HEK293 (cell line): ENCODE measurements around the gene TOMT.

Source experiments
- CTCF ChIA-PET: fragments of 350-600 bp; formaldehyde crosslinking; extraction: SDS; loops from one replicate; lab custom pipeline; 2021; ENCODE audit warnings: antibody characterized with exemption; lab: Yijun Ruan, JAX
- POLR2A ChIA-PET: fragments of 300-600 bp; formaldehyde crosslinking; extraction: SDS; loops from one replicate; lab custom pipeline; 2020; ENCODE audit warnings: antibody characterized with exemption, inconsistent platforms; lab: Yijun Ruan, JAX
- H3K27ac ChIP-seq: fragments of 200-500 bp; sonication (Bioruptor generic); 2 replicates; pipeline ENCODE4 v1.5.1; 2014; ENCODE audit warnings: low read depth, low read length, control low read depth, inconsistent platforms; ENCODE audit errors: extremely low read depth
- H3K36me3 ChIP-seq, 2 experiments: fragments of 200-500 bp in 1 of 2; sonication (Bioruptor generic) in 1 of 2; 1 replicate in 1 of 2; 2 replicates in 1 of 2; pipeline ENCODE4 v1.5.1; 2014 to 2017; ENCODE audit warnings: inconsistent platforms in 2 of 2, low read length in 2 of 2; ENCODE audit not compliant: control insufficient read depth in 2 of 2, insufficient read depth in 1 of 2
- H3K4me1 ChIP-seq: fragments of 200-500 bp; sonication (Bioruptor generic); 2 replicates; pipeline ENCODE4 v1.5.1; 2014; ENCODE audit warnings: mild to moderate bottlenecking, low read length, inconsistent platforms; ENCODE audit not compliant: control insufficient read depth, insufficient read depth
- H3K4me3 ChIP-seq: 2 replicates; pipeline ENCODE4 v1.5.1; 2011; ENCODE audit warnings: low read depth, mild to moderate bottlenecking, control low read depth, low read length, moderate library complexity
- H3K9me3 ChIP-seq: fragments of 200-500 bp; sonication (Bioruptor generic); 2 replicates; pipeline ENCODE4 v1.5.1; 2014; ENCODE audit warnings: low read depth, low read length, inconsistent platforms; ENCODE audit not compliant: control insufficient read depth, insufficient read depth
- GLI4 ChIP-seq: fragments of 450-650 bp; formaldehyde crosslinking; IDR thresholded peaks from 2 replicates; pipeline ENCODE4 v1.5.1; 2016; ENCODE audit warnings: missing biosample characterization, missing genetic modification characterization
- GLIS2 ChIP-seq: fragments of 450-650 bp; formaldehyde crosslinking; IDR thresholded peaks from 2 replicates; pipeline ENCODE4 v1.5.1; 2016; ENCODE audit warnings: missing biosample characterization, missing genetic modification characterization
- IKZF3 ChIP-seq: fragments of 450-650 bp; IDR thresholded peaks from 2 replicates; pipeline ENCODE4 v1.5.0; 2018; ENCODE audit warnings: missing biosample characterization, mild to moderate bottlenecking, missing genetic modification characterization, moderate library complexity
- MZF1 ChIP-seq: fragments of 450-650 bp; formaldehyde crosslinking; IDR thresholded peaks from 2 replicates; pipeline ENCODE4 v1.5.1; 2017; ENCODE audit warnings: missing biosample characterization, missing genetic modification characterization, borderline replicate concordance
- RBAK ChIP-seq: fragments of 450-650 bp; formaldehyde crosslinking; IDR thresholded peaks from 2 replicates; pipeline ENCODE4 v1.5.1; 2016; ENCODE audit warnings: missing biosample characterization, missing genetic modification characterization
- SP2 ChIP-seq: fragments of 450-650 bp; formaldehyde crosslinking; IDR thresholded peaks from 2 replicates; pipeline ENCODE4 v1.5.1; 2016; ENCODE audit warnings: missing biosample characterization, missing genetic modification characterization
- WT1 ChIP-seq: fragments of 450-650 bp; formaldehyde crosslinking; IDR thresholded peaks from 2 replicates; pipeline ENCODE4 v1.5.1; 2016; ENCODE audit warnings: missing biosample characterization, missing genetic modification characterization
- ZBTB21 ChIP-seq: fragments of 450-650 bp; formaldehyde crosslinking; IDR thresholded peaks from 2 replicates; pipeline ENCODE4 v1.5.1; 2017; ENCODE audit warnings: missing biosample characterization, missing genetic modification characterization
- ZEB2 ChIP-seq: fragments of 450-650 bp; formaldehyde crosslinking; IDR thresholded peaks from 2 replicates; pipeline ENCODE4 v1.5.1; 2016; ENCODE audit warnings: missing biosample characterization, missing genetic modification characterization
- ZFHX2 ChIP-seq: fragments of 450-650 bp; formaldehyde crosslinking; conservative IDR thresholded peaks from 2 replicates; pipeline ENCODE4 v1.5.1; 2016; ENCODE audit warnings: missing biosample characterization, missing genetic modification characterization
- ZFP69B ChIP-seq: fragments of 450-650 bp; formaldehyde crosslinking; IDR thresholded peaks from 2 replicates; pipeline ENCODE4 v1.5.1; 2016; ENCODE audit warnings: missing biosample characterization, missing genetic modification characterization
- ZNF16 ChIP-seq: fragments of 450-650 bp; formaldehyde crosslinking; IDR thresholded peaks from 2 replicates; pipeline ENCODE4 v1.5.1; 2016; ENCODE audit warnings: low read depth, missing biosample characterization, missing genetic modification characterization
- ZNF175 ChIP-seq: fragments of 450-650 bp; formaldehyde crosslinking; IDR thresholded peaks from 2 replicates; pipeline ENCODE4 v1.5.1; 2016; ENCODE audit warnings: missing biosample characterization, missing genetic modification characterization
- ZNF184 ChIP-seq: fragments of 450-650 bp; IDR thresholded peaks from 2 replicates; pipeline ENCODE4 v1.5.1; 2018; ENCODE audit warnings: missing biosample characterization, mild to moderate bottlenecking, missing genetic modification characterization
- ZNF19 ChIP-seq: fragments of 450-650 bp; formaldehyde crosslinking; IDR thresholded peaks from 2 replicates; pipeline ENCODE4; 2016; ENCODE audit warnings: missing biosample characterization, missing genetic modification characterization, low read depth
- ZNF2 ChIP-seq: fragments of 450-650 bp; formaldehyde crosslinking; IDR thresholded peaks from 2 replicates; pipeline ENCODE4 v1.5.1; 2016; ENCODE audit warnings: missing biosample characterization, missing genetic modification characterization
- ZNF274 ChIP-seq, 2 experiments: fragments of 200-500 bp in 1 of 2; fragments of 450-650 bp in 1 of 2; sonication (Bioruptor generic) in 1 of 2; formaldehyde crosslinking in 1 of 2; IDR thresholded peaks; 2 replicates each; pipeline versions ENCODE4 v1.5.1 to v1.6.1; 2014 to 2016; ENCODE audit warnings: borderline replicate concordance in 1 of 2, inconsistent platforms in 1 of 2, low read length in 1 of 2, missing biosample characterization in 1 of 2, missing genetic modification characterization in 1 of 2
- ZNF335 ChIP-seq: fragments of 450-650 bp; formaldehyde crosslinking; conservative IDR thresholded peaks from 2 replicates; pipeline ENCODE4 v1.5.1; 2016; ENCODE audit warnings: missing biosample characterization, missing genetic modification characterization
- ZNF354C ChIP-seq: fragments of 450-650 bp; formaldehyde crosslinking; IDR thresholded peaks from 2 replicates; pipeline ENCODE4 v1.5.1; 2016; ENCODE audit warnings: missing biosample characterization, missing genetic modification characterization, low read depth, borderline replicate concordance
- ZNF366 ChIP-seq: fragments of 450-650 bp; formaldehyde crosslinking; conservative IDR thresholded peaks from 2 replicates; pipeline ENCODE4 v1.5.1; 2016; ENCODE audit warnings: missing biosample characterization, missing genetic modification characterization
- ZNF391 ChIP-seq: fragments of 450-650 bp; formaldehyde crosslinking; IDR thresholded peaks from 2 replicates; pipeline ENCODE4 v1.5.1; 2016; ENCODE audit warnings: low read depth, missing biosample characterization, missing genetic modification characterization, borderline replicate concordance
- ZNF394 ChIP-seq: fragments of 450-650 bp; formaldehyde crosslinking; IDR thresholded peaks from 2 replicates; pipeline ENCODE4 v1.5.1; 2016; ENCODE audit warnings: missing biosample characterization, missing genetic modification characterization, mild to moderate bottlenecking, moderate library complexity, borderline replicate concordance
- ZNF510 ChIP-seq: fragments of 450-650 bp; formaldehyde crosslinking; IDR thresholded peaks from 2 replicates; pipeline ENCODE4 v1.5.1; 2018; ENCODE audit warnings: mild to moderate bottlenecking, missing genetic modification characterization, missing biosample characterization; ENCODE audit not compliant: insufficient replicate concordance
- ZNF518A ChIP-seq: fragments of 450-650 bp; formaldehyde crosslinking; conservative IDR thresholded peaks from 2 replicates; pipeline ENCODE4 v1.5.1; 2016; ENCODE audit warnings: low read depth, missing biosample characterization, missing genetic modification characterization
- ZNF561 ChIP-seq: fragments of 450-650 bp; IDR thresholded peaks from 2 replicates; pipeline ENCODE4 v1.5.1; 2018; ENCODE audit warnings: missing biosample characterization, missing genetic modification characterization, borderline replicate concordance
- ZNF621 ChIP-seq: fragments of 450-650 bp; formaldehyde crosslinking; IDR thresholded peaks from 2 replicates; pipeline ENCODE4 v1.5.1; 2017; ENCODE audit warnings: missing biosample characterization, missing genetic modification characterization
- ZNF624 ChIP-seq: fragments of 450-650 bp; formaldehyde crosslinking; IDR thresholded peaks from 2 replicates; pipeline ENCODE4 v1.5.1; 2017; ENCODE audit warnings: missing biosample characterization, missing genetic modification characterization
- ZNF626 ChIP-seq: fragments of 450-650 bp; sonication (Bioruptor Pico); formaldehyde crosslinking; IDR thresholded peaks from 2 replicates; pipeline ENCODE4 v1.5.1; 2018; ENCODE audit warnings: missing biosample characterization, missing genetic modification characterization, inconsistent platforms
- ZNF629 ChIP-seq: fragments of 450-650 bp; formaldehyde crosslinking; IDR thresholded peaks from 2 replicates; pipeline ENCODE4 v1.5.1; 2017; ENCODE audit warnings: missing biosample characterization, missing genetic modification characterization
- ZNF654 ChIP-seq: fragments of 450-650 bp; formaldehyde crosslinking; IDR thresholded peaks from 2 replicates; pipeline ENCODE4 v1.5.1; 2016; ENCODE audit warnings: low read depth, missing biosample characterization, missing genetic modification characterization
- ZNF664 ChIP-seq: fragments of 450-650 bp; formaldehyde crosslinking; IDR thresholded peaks from 2 replicates; pipeline ENCODE4 v1.5.1; 2016; ENCODE audit warnings: missing biosample characterization, missing genetic modification characterization
- ZNF670 ChIP-seq: fragments of 450-650 bp; formaldehyde crosslinking; IDR thresholded peaks from 2 replicates; pipeline ENCODE4 v1.5.1; 2016; ENCODE audit warnings: missing biosample characterization, missing genetic modification characterization, low read depth
- ZNF777 ChIP-seq: fragments of 450-650 bp; formaldehyde crosslinking; IDR thresholded peaks from 2 replicates; pipeline ENCODE4 v1.5.1; 2017; ENCODE audit warnings: missing biosample characterization, missing genetic modification characterization, borderline replicate concordance

Gene TOMT

GRCh38 chr11:72102631-72102945, 3.1 kb upstream of the TOMT start:
- ChIA-PET CTCF (interaction anchor here (0.7 to 3.2 kb wide), 5 partner anchors 10 to 328 kb away, joined by 3 to 18 read pairs (median 6); no protein-coding TSS in a partner anchor), POLR2A (interaction anchor here (1.0 to 1.5 kb wide), 2 partner anchors 10 to 11 kb away, joined by 3 to 4 read pairs; partner anchors contain the start of gene ANAPC15)
- Histone ChIP-seq H3K4me3 (peak overlapping the region; percentile 87), H3K9me3 (no peaks in the 10 kb centered on the region), H3K27ac (peak overlapping the region; percentile 75), H3K4me1 (no peaks in the 10 kb centered on the region), H3K36me3 (peaks cover 0 to 49% of the 10 kb centered on the region in 2 experiments; a peak in 1 of 3 replicates)
- no peak for TF ChIP-seq ZNF394
- TF ChIP-seq ZNF654 = no peak
- TF ChIP-seq RBAK = no peak
- TF ChIP-seq ZNF510 (tag by site-specific recombination) = no peak
- no peak for TF ChIP-seq ZFP69B (tag by site-specific recombination)
- TF ChIP-seq ZNF19 (tag by site-specific recombination) = no peak
- no peak for TF ChIP-seq ZBTB21 (tag by site-specific recombination)
- TF ChIP-seq ZFHX2 (tag by site-specific recombination) = no peak
- TF ChIP-seq ZNF184 (tag by site-specific recombination) = no peak
- no peak for TF ChIP-seq ZNF629 (tag by site-specific recombination)
- TF ChIP-seq ZNF670 (tag by site-specific recombination) = no peak
- no peak for TF ChIP-seq ZNF777 (tag by site-specific recombination)
- no peak for TF ChIP-seq WT1 (tag by site-specific recombination)
- TF ChIP-seq ZNF16 (tag by site-specific recombination) = no peak
- TF ChIP-seq ZNF2 (tag by site-specific recombination) = no peak
- TF ChIP-seq ZNF354C (tag by site-specific recombination) = no peak
- no peak for TF ChIP-seq ZNF518A
- no peak for TF ChIP-seq ZNF175 (tag by site-specific recombination)
- no peak for TF ChIP-seq ZNF624 (tag by site-specific recombination)
- no peak for TF ChIP-seq ZNF391

- H3K27ac ChIP-seq = peak within 1 kb of the TSS; percentile 75
- H3K4me1 ChIP-seq = no peaks in the 10 kb centered on the region
- H3K4me3 ChIP-seq = peak within 1 kb of the TSS; percentile 87
- H3K36me3 ChIP-seq = peaks cover 0 to 46% of the 10 kb centered on the region in 2 experiments; a peak in 1 of 3 replicates
- ChIA-PET CTCF (interaction anchor here (0.7 to 3.2 kb wide), 5 partner anchors 11 to 328 kb away, joined by 4 to 18 read pairs (median 6); no protein-coding TSS in a partner anchor), POLR2A (interaction anchor here (1.0 to 1.5 kb wide), 2 partner anchors 9 to 12 kb away, joined by 3 to 4 read pairs; partner anchors contain the start of gene ANAPC15)
- H3K9me3 ChIP-seq = no peaks in the 10 kb centered on the region
- TF ChIP-seq ZNF561 (0 out of 2 replicates have a peak, but pooled peaks have one; percentile 35), MZF1 (no peak), ZNF274 (IDR thresholded peaks at IDR 0.05; ENCODE audit: low read length) (no peak), ZNF274 (tag by site-specific recombination; IDR thresholded peaks at IDR 0.05; ENCODE audit: borderline replicate concordance) (no peak), ZNF621 (tag by site-specific recombination) (no peak), GLI4 (no peak), SP2 (tag by site-specific recombination) (peak; percentile 85), GLIS2 (peak; percentile 73), ZNF335 (tag by site-specific recombination) (peak; percentile 91), ZNF664 (tag by site-specific recombination) (no peak), ZFHX2 (tag by site-specific recombination) (no peak), ZNF366 (tag by site-specific recombination) (no peak), IKZF3 (no peak), ZNF626 (tag by site-specific recombination) (no peak), ZEB2 (no peak)
Observed at GRCh38 chr11:72102946-72103753, 2.6 kb upstream of the TOMT start, which contains the start of gene LAMTOR1. LAMTOR1 (minus strand) TSS chr11:72103297; CDS start chr11:72103224, 73 bp downstream.
